ENCODE measurements around the gene CRISP1. TPM values are rescaled to one million over a fixed set of nuclear protein-coding genes. Genes with fewer than 3 reads are reported as not detected.

The CRISP1 gene
- total RNA-seq, 2 experiments from 2014 or later, result not detected

- CTCF ChIA-PET, result no interaction called here
Measured at GRCh38 chr6:49813248-49813647, 53.1 kb downstream of the CRISP1 start.

GRCh38 chr6:49806145-49806544, 60.2 kb downstream of the CRISP1 start:
- Mint-ChIP-seq H3K9me3 (peaks cover 7% of the 10 kb centered on the region), H3K27ac (no peak overlapping the region), H3K27me3 (no peaks in the 10 kb centered on the region), H3K4me1 (ENCODE audit: low read depth) (no peaks in the 10 kb centered on the region), H3K36me3 (ENCODE audit: low read depth) (no peaks in the 10 kb centered on the region), H3K4me3 (no peak overlapping the region)
- no peaks in the 10 kb centered on the region for H3K4me1 ChIP-seq (ENCODE audit: insufficient read depth, low read length)
- no peak overlapping the region for H3K27ac ChIP-seq (ENCODE audit: low read depth in 1 of 2, low read length in 2 of 2)
- ATAC-seq (ENCODE audit: poor library complexity), result no peak
- DNase-seq, result no peak
- intact Hi-C loops (cut with DNase I, micrococcal nuclease), result no loop called here
- H3K36me3 ChIP-seq (ENCODE audit: insufficient read depth, low read length), result no peaks in the 10 kb centered on the region
- no peaks in the 10 kb centered on the region for H3K27me3 ChIP-seq (ENCODE audit: control insufficient read depth in 1 of 2, insufficient read depth in 2 of 2, low read length in 2 of 2)
- CTCF ChIA-PET, result no interaction called here
- no peak overlapping the region for H3K4me3 ChIP-seq (ENCODE audit: low read length)
- peaks cover 0 to 11% of the 10 kb centered on the region in 2 experiments for H3K9me3 ChIP-seq (ENCODE audit: control insufficient read depth in 1 of 2, insufficient read depth in 1 of 2, low read length in 2 of 2)
- no peak for TF ChIP-seq CTCF (IDR thresholded peaks at IDR 0.05)
- POLR2A ChIA-PET, result no interaction called here

More at GRCh38 chr6:49813248-49813647, 53.1 kb downstream of the CRISP1 start:
- Mint-ChIP-seq H3K4me1 (ENCODE audit: low read depth) (no peaks in the 10 kb centered on the region), H3K27me3 (no peaks in the 10 kb centered on the region), H3K27ac (no peak overlapping the region), H3K9me3 (no peaks in the 10 kb centered on the region), H3K36me3 (ENCODE audit: low read depth) (no peaks in the 10 kb centered on the region), H3K4me3 (no peak overlapping the region)
- POLR2A ChIA-PET, result no interaction called here
- DNase-seq (no peak), ATAC-seq (ENCODE audit: poor library complexity) (no peak)
- H3K9me3 ChIP-seq (ENCODE audit: control insufficient read depth in 1 of 2, insufficient read depth in 1 of 2, low read length in 2 of 2), result no peaks in the 10 kb centered on the region
- H3K27me3 ChIP-seq (ENCODE audit: control insufficient read depth in 1 of 2, insufficient read depth in 2 of 2, low read length in 2 of 2), result no peaks in the 10 kb centered on the region
- H3K4me3 ChIP-seq (ENCODE audit: low read length), result no peak overlapping the region
- H3K27ac ChIP-seq (ENCODE audit: low read depth in 1 of 2, low read length in 2 of 2), result no peak overlapping the region
- no peak for TF ChIP-seq CTCF (IDR thresholded peaks at IDR 0.05)
- H3K36me3 ChIP-seq (ENCODE audit: insufficient read depth, low read length), result no peaks in the 10 kb centered on the region
- intact Hi-C loops (cut with DNase I, micrococcal nuclease), result no loop called here
- H3K4me1 ChIP-seq (ENCODE audit: insufficient read depth, low read length), result no peaks in the 10 kb centered on the region

- Mint-ChIP-seq H3K4me1 (ENCODE audit: low read depth) (no peaks in the 10 kb centered on the region), H3K9me3 (peaks cover 7% of the 10 kb centered on the region), H3K27me3 (no peaks in the 10 kb centered on the region), H3K4me3 (no peak overlapping the region), H3K27ac (no peak overlapping the region), H3K36me3 (ENCODE audit: low read depth) (no peaks in the 10 kb centered on the region)
- POLR2A ChIA-PET, result no interaction called here
- DNase-seq (no peak), ATAC-seq (ENCODE audit: poor library complexity) (no peak)
- Histone ChIP-seq H3K27me3 (ENCODE audit: control insufficient read depth in 1 of 2, insufficient read depth in 2 of 2, low read length in 2 of 2) (no peaks in the 10 kb centered on the region), H3K4me3 (ENCODE audit: low read length) (no peak overlapping the region), H3K9me3 (ENCODE audit: control insufficient read depth in 1 of 2, insufficient read depth in 1 of 2, low read length in 2 of 2) (peaks cover 0 to 11% of the 10 kb centered on the region in 2 experiments), H3K36me3 (ENCODE audit: insufficient read depth, low read length) (no peaks in the 10 kb centered on the region), H3K27ac (ENCODE audit: low read depth in 1 of 2, low read length in 2 of 2) (no peak overlapping the region), H3K4me1 (ENCODE audit: insufficient read depth, low read length) (no peaks in the 10 kb centered on the region)
- CTCF ChIA-PET, result no interaction called here
- no peak for TF ChIP-seq CTCF (IDR thresholded peaks at IDR 0.05)
- intact Hi-C loops (cut with DNase I, micrococcal nuclease), result no loop called here
Measured at GRCh38 chr6:49805246-49805645, 61.1 kb downstream of the CRISP1 start.

Data from CD4-positive, alpha-beta T cell (primary cell).